Activated T-cell treated with anti-CD3 and anti-CD28 coated beads, Interleukin-2, amount 50 U/mL, for 24 hours (primary cell): ENCODE results near the gene USF3.

ENCODE experiments used
- DNase-seq: peaks from one replicate; pipeline ENCODE4 v3.0.0-alpha.2; 2020
- H3K27ac Mint-ChIP-seq: 2 replicates; pipeline ENCODE4 v1.8.0; 2020; ENCODE audit warnings: mild to moderate bottlenecking, mixed read lengths
- H3K27me3 Mint-ChIP-seq: 2 replicates; pipeline ENCODE4 v1.8.0; 2020; ENCODE audit warnings: mixed read lengths
- H3K36me3 Mint-ChIP-seq: 2 replicates; pipeline ENCODE4 v1.8.0; 2020; ENCODE audit warnings: low read depth, mixed read lengths
- H3K4me1 Mint-ChIP-seq: 2 replicates; pipeline ENCODE4 v1.8.0; 2020; ENCODE audit warnings: low read depth, mixed read lengths
- H3K4me3 Mint-ChIP-seq: 2 replicates; pipeline ENCODE4 v1.8.0; 2020; ENCODE audit warnings: mild to moderate bottlenecking, moderate library complexity, mixed read lengths
- H3K9me3 Mint-ChIP-seq: 2 replicates; pipeline ENCODE4 v1.8.0; 2020; ENCODE audit warnings: mixed read lengths

The USF3 gene

GRCh38 chr3:113719294-113719693 is 22.9 kb upstream of the USF3 start:
- no peak overlapping the region for H3K27ac Mint-ChIP-seq
- H3K27me3 Mint-ChIP-seq, result no peaks in the 10 kb centered on the region

GRCh38 chr3:113717818-113718217 is 21.4 kb upstream of the USF3 start:
- Mint-ChIP-seq H3K9me3 (no peaks in the 10 kb centered on the region), H3K4me3 (no peak overlapping the region), H3K27ac (peak overlapping the region; percentile 89), H3K27me3 (no peaks in the 10 kb centered on the region), H3K4me1 (peaks cover 24% of the 10 kb centered on the region), H3K36me3 (peaks cover 75% of the 10 kb centered on the region)
- no peak for DNase-seq

More at GRCh38 chr3:113719294-113719693, 22.9 kb upstream of the USF3 start:
- Mint-ChIP-seq H3K9me3 (no peaks in the 10 kb centered on the region), H3K4me3 (no peak overlapping the region), H3K4me1 (peaks cover 24% of the 10 kb centered on the region), H3K36me3 (peaks cover 90% of the 10 kb centered on the region)
- no peak for DNase-seq

GRCh38 chr3:113717308-113717707 is 20.9 kb upstream of the USF3 start:
- H3K9me3 Mint-ChIP-seq, result no peaks in the 10 kb centered on the region
- no peak overlapping the region for H3K4me3 Mint-ChIP-seq
- H3K4me1 Mint-ChIP-seq, result peaks cover 26% of the 10 kb centered on the region
- H3K36me3 Mint-ChIP-seq, result peaks cover 70% of the 10 kb centered on the region
- no peaks in the 10 kb centered on the region for H3K27me3 Mint-ChIP-seq
- DNase-seq, result no peak
- H3K27ac Mint-ChIP-seq, result peak overlapping the region; percentile 33

GRCh38 chr3:113714702-113715101 is 18.3 kb upstream of the USF3 start:
- Mint-ChIP-seq H3K4me3 (no peak overlapping the region), H3K36me3 (peaks cover 44% of the 10 kb centered on the region), H3K9me3 (no peaks in the 10 kb centered on the region), H3K4me1 (peaks cover 26% of the 10 kb centered on the region), H3K27ac (no peak overlapping the region), H3K27me3 (peaks cover 3% of the 10 kb centered on the region)
- no peak for DNase-seq

- H3K9me3 Mint-ChIP-seq, result no peaks in the 10 kb centered on the region
- H3K36me3 Mint-ChIP-seq, result peaks cover 20% of the 10 kb centered on the region
- peaks cover 9% of the 10 kb centered on the region for H3K27me3 Mint-ChIP-seq
- H3K27ac Mint-ChIP-seq, result no peak overlapping the region
- H3K4me1 Mint-ChIP-seq, result peaks cover 6% of the 10 kb centered on the region
- DNase-seq, result no peak
- H3K4me3 Mint-ChIP-seq, result no peak overlapping the region
Measured at GRCh38 chr3:113712129-113712528, 15.7 kb upstream of the USF3 start.

- no peak overlapping the region for H3K27ac Mint-ChIP-seq
- no peak for DNase-seq
Measured at GRCh38 chr3:113707835-113708234, 11.4 kb upstream of the USF3 start.

GRCh38 chr3:113698956-113699355 is 2.5 kb upstream of the USF3 start:
- peak overlapping the region; percentile 56 for H3K4me3 Mint-ChIP-seq
- DNase-seq, result no peak
- no peaks in the 10 kb centered on the region for H3K9me3 Mint-ChIP-seq
- peak overlapping the region; percentile 72 for H3K27ac Mint-ChIP-seq
- peaks cover 4% of the 10 kb centered on the region for H3K36me3 Mint-ChIP-seq
- H3K27me3 Mint-ChIP-seq, result no peaks in the 10 kb centered on the region
- peaks cover 19% of the 10 kb centered on the region for H3K4me1 Mint-ChIP-seq

More at GRCh38 chr3:113707835-113708234, 11.4 kb upstream of the USF3 start:
- Mint-ChIP-seq H3K4me3 (no peak overlapping the region), H3K4me1 (peaks cover 4% of the 10 kb centered on the region), H3K36me3 (no peaks in the 10 kb centered on the region), H3K27me3 (peaks cover 10% of the 10 kb centered on the region), H3K9me3 (no peaks in the 10 kb centered on the region)

- H3K9me3 Mint-ChIP-seq, result no peaks in the 10 kb centered on the region
- peaks cover 26% of the 10 kb centered on the region for H3K4me1 Mint-ChIP-seq
- no peaks in the 10 kb centered on the region for H3K27me3 Mint-ChIP-seq
- H3K4me3 Mint-ChIP-seq, result no peak overlapping the region
- no peak for DNase-seq
- no peak overlapping the region for H3K27ac Mint-ChIP-seq
- H3K36me3 Mint-ChIP-seq, result peaks cover 7% of the 10 kb centered on the region
Measured at GRCh38 chr3:113698213-113698742, 1.8 kb upstream of the USF3 start.

GRCh38 chr3:113697500-113698090 is 1.2 kb upstream of the USF3 start:
- Mint-ChIP-seq H3K9me3 (no peaks in the 10 kb centered on the region), H3K27me3 (no peaks in the 10 kb centered on the region), H3K4me3 (no peak overlapping the region), H3K36me3 (peaks cover 9% of the 10 kb centered on the region), H3K27ac (no peak overlapping the region), H3K4me1 (peaks cover 28% of the 10 kb centered on the region)
- no peak for DNase-seq

- Mint-ChIP-seq H3K27ac (no peak overlapping the region), H3K9me3 (no peaks in the 10 kb centered on the region), H3K27me3 (no peaks in the 10 kb centered on the region), H3K4me1 (peaks cover 28% of the 10 kb centered on the region), H3K4me3 (no peak overlapping the region), H3K36me3 (peaks cover 9% of the 10 kb centered on the region)
- DNase-seq, result peak; percentile 98
Measured at GRCh38 chr3:113696658-113697499, 437 bp upstream of the USF3 start.

GRCh38 chr3:113695431-113695785 is 1.0 kb downstream of the USF3 start:
- no peak for DNase-seq
- H3K4me1 Mint-ChIP-seq, result peaks cover 28% of the 10 kb centered on the region
- H3K4me3 Mint-ChIP-seq, result peak overlapping the region; percentile 96
- peaks cover 9% of the 10 kb centered on the region for H3K36me3 Mint-ChIP-seq
- H3K27me3 Mint-ChIP-seq, result no peaks in the 10 kb centered on the region
- no peaks in the 10 kb centered on the region for H3K9me3 Mint-ChIP-seq
- peak overlapping the region; percentile 97 for H3K27ac Mint-ChIP-seq

GRCh38 chr3:113690482-113690881 is 6.0 kb downstream of the USF3 start:
- Mint-ChIP-seq H3K36me3 (peaks cover 18% of the 10 kb centered on the region), H3K27ac (no peak overlapping the region), H3K4me1 (peaks cover 26% of the 10 kb centered on the region), H3K27me3 (no peaks in the 10 kb centered on the region), H3K9me3 (peaks cover under 1% of the 10 kb centered on the region), H3K4me3 (no peak overlapping the region)
- no peak for DNase-seq

- peaks cover 9% of the 10 kb centered on the region for H3K9me3 Mint-ChIP-seq
- H3K27ac Mint-ChIP-seq, result no peak overlapping the region
- peaks cover 30% of the 10 kb centered on the region for H3K36me3 Mint-ChIP-seq
- H3K27me3 Mint-ChIP-seq, result no peaks in the 10 kb centered on the region
- no peak overlapping the region for H3K4me3 Mint-ChIP-seq
- no peak for DNase-seq
- H3K4me1 Mint-ChIP-seq, result peaks cover 4% of the 10 kb centered on the region
Measured at GRCh38 chr3:113685956-113686721, 10.3 kb downstream of the USF3 start.

GRCh38 chr3:113685124-113685523 is 11.3 kb downstream of the USF3 start:
- no peak overlapping the region for H3K27ac Mint-ChIP-seq
- H3K36me3 Mint-ChIP-seq, result peaks cover 30% of the 10 kb centered on the region
- DNase-seq, result no peak
- peaks cover 4% of the 10 kb centered on the region for H3K4me1 Mint-ChIP-seq
- peaks cover 9% of the 10 kb centered on the region for H3K9me3 Mint-ChIP-seq
- H3K4me3 Mint-ChIP-seq, result no peak overlapping the region
- no peaks in the 10 kb centered on the region for H3K27me3 Mint-ChIP-seq
